Lung (tissue), 12 donors: ENCODE data around the gene GFOD2. TPM values are rescaled to one million over a fixed set of nuclear protein-coding genes. Genes with fewer than 3 reads are reported as not detected.

Experiments
- ATAC-seq: fragments of 200-7000 bp; cut with Tn5 transposase; one replicate; pipeline ENCODE4 v1.9.1; 2020; ENCODE audit warnings: moderate number of reproducible peaks; ENCODE audit not compliant: insufficient read depth, low FRiP score
- DNase-seq, 3 donors: peaks; one replicate each; pipeline ENCODE4 v3.0.0-alpha.2; 2013 to 2017
- H3K27ac ChIP-seq, 2 donors: one replicate each; pipeline ENCODE4 v1.5.1; 2013; ENCODE audit warnings: mild to moderate bottlenecking in 2 of 2, moderate library complexity in 2 of 2, control low read depth in 1 of 2, inconsistent platforms in 1 of 2, low read depth in 1 of 2, low read length in 1 of 2
- H3K27me3 ChIP-seq, 3 donors: one replicate each; pipeline ENCODE4 v1.5.1; 2013; ENCODE audit warnings: low read length in 2 of 3; ENCODE audit not compliant: control insufficient read depth in 3 of 3, insufficient read depth in 3 of 3
- H3K36me3 ChIP-seq, 4 donors: one replicate each; pipeline ENCODE4 v1.5.1; 2013; ENCODE audit warnings: low read length in 4 of 4, mild to moderate bottlenecking in 1 of 4, moderate library complexity in 1 of 4; ENCODE audit not compliant: control insufficient read depth in 4 of 4, insufficient read depth in 4 of 4
- H3K4me1 ChIP-seq, 5 donors: one replicate each; pipeline ENCODE4 v1.5.1; 2013; ENCODE audit warnings: low read length in 5 of 5, mild to moderate bottlenecking in 2 of 5, moderate library complexity in 1 of 5; ENCODE audit not compliant: control insufficient read depth in 5 of 5, insufficient read depth in 5 of 5
- H3K4me3 ChIP-seq: one replicate; pipeline ENCODE4 v1.5.1; 2013; ENCODE audit warnings: mild to moderate bottlenecking, control low read depth, moderate library complexity
- H3K9ac ChIP-seq, 2 donors: one replicate each; pipeline ENCODE4 v1.5.1; 2013; ENCODE audit warnings: low read length in 2 of 2, control low read depth in 1 of 2; ENCODE audit not compliant: insufficient read depth in 1 of 2
- H3K9me3 ChIP-seq, 4 donors: one replicate each; pipeline ENCODE4 v1.5.1; 2013; ENCODE audit warnings: low read length in 3 of 4, mild to moderate bottlenecking in 1 of 4, moderate library complexity in 1 of 4; ENCODE audit not compliant: control insufficient read depth in 4 of 4, insufficient read depth in 3 of 4
- WGBS, 2 donors: extraction: QIAGEN DNeasy Blood & Tissue Kit; methylation state at CpG; one replicate each; pipeline ENCODE4 v1.1.7; 2013; 5-methylcytosine and 5-hydroxymethylcytosine counted together
- polyA plus RNA-seq, 2 donors: library from polyadenylated mRNA; stranded (reverse); fragments of 200-250 nt; gene quantifications; one replicate each; pipeline ENCODE4 v1.2.1, GENCODE V29; 2013
- total RNA-seq, 2 donors: library from RNA; depleted of rRNA in 1 of 2; stranded (reverse); fragments of >200 nt in 1 of 2; gene quantifications; one replicate each; pipeline ENCODE4 v1.2.1, GENCODE V29; 2014 to 2021
- TF ChIP-seq, protein P1 (sequence below): IDR thresholded peaks from 2 replicates; pipeline ENCODE4 v1.5.1; 2012; ENCODE audit warnings: mild to moderate bottlenecking; ENCODE audit errors: control extremely low read depth, extremely low read depth
- donor health status: control.
- donor health status: control.
- donor health status: Bipolar disorder and iron deficiency.
- donor health status: healthy.
- donor health status: DM: yes; HTN: yes; CAD: no.

Gene GFOD2
- total and polyA plus RNA-seq, 4 donors, result 10.1 to 26.3 (median 16.1) TPM

DNA sequence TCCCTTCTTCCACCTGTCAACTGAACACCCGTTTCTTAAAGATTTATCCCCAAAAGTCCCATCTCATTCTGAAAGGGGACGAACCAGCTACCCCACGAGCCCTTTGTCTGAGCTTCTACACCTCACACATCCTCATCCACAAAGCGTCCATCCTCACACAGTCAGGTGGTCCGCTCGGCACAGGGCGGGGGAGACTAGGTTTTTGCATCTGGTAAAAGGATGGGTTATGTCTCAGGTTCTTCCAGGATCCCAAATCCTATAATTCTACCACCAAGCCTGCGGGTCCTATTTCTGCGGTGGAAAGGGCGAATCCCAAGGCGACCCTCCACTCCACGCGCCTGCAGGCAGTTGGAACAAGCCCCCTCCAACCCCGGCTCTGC, 458 bp downstream of the GFOD2 start:
- Histone ChIP-seq H3K9me3 (no peaks in the 10 kb centered on the region), H3K36me3 (peaks cover 0 to 5% (median 0%) of the 10 kb centered on the region in 4 donors), H3K4me1 (peaks cover 0 to 23% (median 7%) of the 10 kb centered on the region in 5 donors), H3K9ac (peak overlapping the region; percentile 53 to 78), H3K27me3 (no peaks in the 10 kb centered on the region), H3K4me3 (peak overlapping the region; percentile 72), H3K27ac (peak overlapping the region; percentile 17 to 53)
- WGBS, 2 donors, result 1 to 2% methylated on average over 14 of the region's 14 CpGs
- no peak for DNase-seq
- ATAC-seq, result no peak
- TF ChIP-seq, protein P1, sequence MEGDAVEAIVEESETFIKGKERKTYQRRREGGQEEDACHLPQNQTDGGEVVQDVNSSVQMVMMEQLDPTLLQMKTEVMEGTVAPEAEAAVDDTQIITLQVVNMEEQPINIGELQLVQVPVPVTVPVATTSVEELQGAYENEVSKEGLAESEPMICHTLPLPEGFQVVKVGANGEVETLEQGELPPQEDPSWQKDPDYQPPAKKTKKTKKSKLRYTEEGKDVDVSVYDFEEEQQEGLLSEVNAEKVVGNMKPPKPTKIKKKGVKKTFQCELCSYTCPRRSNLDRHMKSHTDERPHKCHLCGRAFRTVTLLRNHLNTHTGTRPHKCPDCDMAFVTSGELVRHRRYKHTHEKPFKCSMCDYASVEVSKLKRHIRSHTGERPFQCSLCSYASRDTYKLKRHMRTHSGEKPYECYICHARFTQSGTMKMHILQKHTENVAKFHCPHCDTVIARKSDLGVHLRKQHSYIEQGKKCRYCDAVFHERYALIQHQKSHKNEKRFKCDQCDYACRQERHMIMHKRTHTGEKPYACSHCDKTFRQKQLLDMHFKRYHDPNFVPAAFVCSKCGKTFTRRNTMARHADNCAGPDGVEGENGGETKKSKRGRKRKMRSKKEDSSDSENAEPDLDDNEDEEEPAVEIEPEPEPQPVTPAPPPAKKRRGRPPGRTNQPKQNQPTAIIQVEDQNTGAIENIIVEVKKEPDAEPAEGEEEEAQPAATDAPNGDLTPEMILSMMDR, result no peak

DNA sequence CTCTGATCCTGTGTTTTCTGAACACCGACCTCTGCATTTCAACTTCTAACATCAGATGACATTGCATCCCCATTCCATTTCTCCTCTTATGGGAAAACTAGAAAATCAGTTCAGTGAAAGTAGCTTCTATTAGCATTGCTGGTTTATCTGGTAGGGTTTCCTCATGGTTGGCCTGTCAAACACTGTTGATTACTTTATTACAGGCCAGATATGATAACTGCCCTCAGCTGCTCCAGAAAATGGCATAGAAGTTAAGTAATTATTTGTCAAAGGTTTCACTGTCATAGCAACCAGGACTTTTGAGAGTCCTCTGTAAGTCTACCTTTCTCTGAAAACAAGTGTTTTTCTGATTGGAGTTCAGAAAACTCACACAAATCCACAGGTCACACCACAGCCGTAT, 3.0 kb downstream of the GFOD2 start:
- TF ChIP-seq, protein P1, result no peak
- no peak for ATAC-seq
- Histone ChIP-seq H3K9me3 (no peaks in the 10 kb centered on the region), H3K36me3 (no peaks in the 10 kb centered on the region), H3K4me3 (no peak overlapping the region), H3K4me1 (peaks cover 0 to 23% (median 7%) of the 10 kb centered on the region in 5 donors), H3K9ac (peak overlapping the region in 1 of 2 donors; percentile 11), H3K27ac (no peak overlapping the region), H3K27me3 (no peaks in the 10 kb centered on the region)
- 80 to 88% methylated on average over 2 of the region's 2 CpGs for whole genome bisulfite sequencing, 2 donors
- DNase-seq, result no peak

DNA sequence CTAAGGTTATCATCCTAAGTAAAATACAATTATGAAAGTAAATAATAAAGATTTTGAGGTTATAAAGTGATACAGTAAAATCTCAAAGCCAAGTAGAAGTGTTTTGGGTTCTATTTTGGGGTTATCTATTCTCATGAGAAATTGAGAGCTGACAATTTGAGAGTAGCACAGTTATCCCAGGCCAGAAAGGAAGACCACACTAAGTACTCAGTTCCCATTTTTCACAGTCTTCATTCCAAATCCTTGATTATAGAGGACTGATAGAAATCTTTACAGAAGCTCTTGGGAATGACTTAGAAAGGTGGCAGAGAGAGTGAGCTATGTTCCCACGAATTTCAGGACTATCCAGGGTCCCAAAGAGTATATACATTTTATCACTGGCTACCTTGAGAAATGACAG, 4.6 kb downstream of the GFOD2 start:
- Histone ChIP-seq H3K27me3 (no peaks in the 10 kb centered on the region), H3K4me1 (peaks cover 0 to 11% (median 7%) of the 10 kb centered on the region in 5 donors), H3K27ac (no peak overlapping the region), H3K36me3 (no peaks in the 10 kb centered on the region), H3K4me3 (no peak overlapping the region), H3K9ac (no peak overlapping the region), H3K9me3 (no peaks in the 10 kb centered on the region)
- WGBS, 2 donors, result 78 to 86% methylated on average over 1 of the region's 1 CpG
- DNase-seq (no peak), ATAC-seq (no peak)
- TF ChIP-seq, protein P1, result no peak

DNA sequence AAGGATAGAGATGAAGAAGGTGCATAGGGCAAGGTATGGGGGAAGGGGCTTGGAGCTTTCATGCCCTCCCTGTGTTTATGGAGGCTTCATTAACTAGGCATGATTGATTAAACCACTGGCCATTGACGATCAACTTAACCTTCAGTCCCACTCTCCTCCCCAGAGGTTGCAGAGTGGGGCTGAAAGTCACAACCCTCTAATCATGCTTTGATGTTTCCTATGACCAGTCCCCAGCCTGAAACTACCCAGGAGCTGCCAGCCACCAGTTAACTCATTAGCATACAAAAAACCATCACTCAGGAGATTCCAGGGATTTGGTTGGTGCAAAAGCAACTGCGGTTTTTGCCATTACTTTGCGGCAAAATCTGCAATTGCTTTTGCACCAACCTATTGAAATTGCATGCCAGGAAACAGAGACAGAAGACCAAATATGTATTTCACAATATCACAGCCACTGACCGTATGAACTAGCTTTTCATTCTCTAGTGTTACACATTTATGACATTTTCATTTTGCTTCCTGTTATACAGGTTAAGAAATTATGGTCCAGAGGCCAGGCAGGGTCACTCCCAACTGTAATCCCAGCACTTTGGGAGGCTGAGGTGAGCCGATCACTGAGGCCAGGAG, 5.4 kb downstream of the GFOD2 start:
- Histone ChIP-seq H3K27ac (peak overlapping the region in 1 of 2 donors; percentile 21), H3K36me3 (no peaks in the 10 kb centered on the region), H3K27me3 (no peaks in the 10 kb centered on the region), H3K9me3 (no peaks in the 10 kb centered on the region), H3K4me1 (peaks cover 0 to 11% (median 7%) of the 10 kb centered on the region in 5 donors), H3K9ac (no peak overlapping the region), H3K4me3 (no peak overlapping the region)
- TF ChIP-seq, protein P1, result no peak
- DNase-seq (no peak), ATAC-seq (no peak)
- 47 to 64% methylated on average over 5 of the region's 5 CpGs for WGBS, 2 donors
